Mucosa of descending colon (tissue), 3 donors: ENCODE measurements around the gene GLRB. TPM values are rescaled to one million over a fixed set of nuclear protein-coding genes. Genes with fewer than 3 reads are reported as not detected.

Source experiments
- ATAC-seq: fragments of 200-7000 bp; cut with Tn5 transposase; one replicate; pipeline ENCODE4 v1.9.1; 2020; ENCODE audit warnings: mild to moderate bottlenecking, moderate library complexity
- DNase-seq, 3 donors: peaks; one replicate each; pipeline ENCODE4 v3.0.0-alpha.2; 2020
- H3K36me3 ChIP-seq: fragments of 200-600 bp; one replicate; pipeline ENCODE4 v1.8.0; 2021; ENCODE audit warnings: low read depth, mild to moderate bottlenecking
- H3K4me1 ChIP-seq: fragments of 200-600 bp; one replicate; pipeline ENCODE4 v1.8.0; 2021; ENCODE audit warnings: low read depth, mild to moderate bottlenecking
- H3K4me3 ChIP-seq: fragments of 200-600 bp; one replicate; pipeline ENCODE4 v1.8.0; 2021; ENCODE audit warnings: mild to moderate bottlenecking
- H3K9me3 ChIP-seq: fragments of 200-600 bp; one replicate; pipeline ENCODE4 v1.8.0; 2021; ENCODE audit warnings: mild to moderate bottlenecking
- CTCF ChIP-seq: fragments of 200-600 bp; IDR thresholded peaks from one replicate; pipeline ENCODE4 v1.8.0; 2022; ENCODE audit warnings: antibody characterized with exemption, mild to moderate bottlenecking
- intact Hi-C, 2 donors: fragments of 100-400 bp; cut with DNase I in 1 of 2; cut with micrococcal nuclease in 1 of 2; formaldehyde crosslinking; loops; one replicate each; pipeline versions ENCODE4 v1.11.0 to v1.11.1; 2022; cut with DNase I, micrococcal nuclease
- long read RNA-seq, 2 donors: library from polyadenylated mRNA; unstranded; transcript quantifications; one replicate each; pipeline ENCODE4 v2.0.0, GENCODE V29; 2019 to 2021
- total RNA-seq, 3 donors: library from RNA; stranded (reverse); fragmentation: NEBNext Ultra II Directional in 2 of 3; extraction: Animal tissue kit (Norgen Biotek cat#: 25700) in 2 of 3; gene quantifications; one replicate each; pipeline versions ENCODE4 v1.2.1 to v1.2.4, GENCODE V29; 2021 to 2023
- donor health status: DM: no; HTN: no; CAD: no; lungs with moderate emphysema.
- donor health status: DM: no; HTN: no; CAD: no.
- donor health status: DM: no; HTN: yes; CAD: no.

GLRB gene
- 1 to 10 TPM in 1 of 3 donors, under 1 TPM in 2; 0.10 to 5.2 (median 0.14) TPM for total RNA-seq
- long read RNA-seq, donor 1, transcript GLRB-201 (10 exons, 3,126 nt): major isoform, 10 of 13 reads
- long read RNA-seq, donor 1, partial matches to known transcripts: 0 of 13 reads
- long read RNA-seq, donor 1, other reads (novel, unspliced or antisense): 0 of 13 reads
- long read RNA-seq, donor 2: 0 reads

GRCh38 chr4:157075811-157076577, at the start of gene GLRB:
Gene GLRB, plus strand, starts transcription at chr4:157076150. Its CDS starts 1,875 bp downstream, at chr4:157078025.
- Histone ChIP-seq H3K4me3 (no peak within 1 kb of the TSS), H3K9me3 (no peaks in the 10 kb centered on the region), H3K4me1 (no peaks in the 10 kb centered on the region), H3K36me3 (no peaks in the 10 kb centered on the region)
- intact Hi-C loops: no loop called here
- ATAC-seq: peak; percentile 36
- no peak for TF ChIP-seq CTCF
- DNase-seq: peak in 2 of 3 donors; percentile 1 to 26

- DNase-seq (no peak), ATAC-seq (no peak)
- TF ChIP-seq CTCF: no peak
- no peaks in the 10 kb centered on the region for H3K9me3 ChIP-seq
- H3K4me3 ChIP-seq: no peak overlapping the region
- intact Hi-C loops: no loop called here
- no peaks in the 10 kb centered on the region for H3K36me3 ChIP-seq
- no peaks in the 10 kb centered on the region for H3K4me1 ChIP-seq
Measured at GRCh38 chr4:157035471-157035870, 40.5 kb upstream of the GLRB start.

GRCh38 chr4:157040405-157040804, 35.5 kb upstream of the GLRB start:
- Histone ChIP-seq H3K4me3 (no peak overlapping the region), H3K9me3 (no peaks in the 10 kb centered on the region), H3K36me3 (no peaks in the 10 kb centered on the region), H3K4me1 (no peaks in the 10 kb centered on the region)
- ATAC-seq (no peak), DNase-seq (no peak)
- TF ChIP-seq CTCF: no peak
- intact Hi-C loops: loop anchor here in 1 of 2 donors (10.0 kb wide), 1 partner anchor 46 kb away; no protein-coding TSS in a partner anchor

GRCh38 chr4:157043131-157043530, 32.8 kb upstream of the GLRB start:
- DNase-seq: no peak
- Histone ChIP-seq H3K4me3 (no peak overlapping the region), H3K36me3 (no peaks in the 10 kb centered on the region), H3K9me3 (no peaks in the 10 kb centered on the region), H3K4me1 (no peaks in the 10 kb centered on the region)
- no peak for TF ChIP-seq CTCF
- ATAC-seq: no peak
- intact Hi-C loops: loop anchor here in 1 of 2 donors (10.0 kb wide), 1 partner anchor 48 kb away; no protein-coding TSS in a partner anchor

- intact Hi-C loops: loop anchor here in 1 of 2 donors (10.0 kb wide), 1 partner anchor 51 kb away; no protein-coding TSS in a partner anchor
- Histone ChIP-seq H3K4me3 (no peak overlapping the region), H3K9me3 (no peaks in the 10 kb centered on the region)
Measured at GRCh38 chr4:157045507-157046127, 30.3 kb upstream of the GLRB start.

More at GRCh38 chr4:157045507-157046127, 30.3 kb upstream of the GLRB start:
- TF ChIP-seq CTCF: peak; percentile 12
- peak; percentile 65 for ATAC-seq
- peak in 1 of 3 donors; percentile 22 for DNase-seq
- Histone ChIP-seq H3K36me3 (no peaks in the 10 kb centered on the region), H3K4me1 (no peaks in the 10 kb centered on the region)
